Measurements from ENCODE around the gene SYT8. TPM values are rescaled to one million over a fixed set of nuclear protein-coding genes. Genes with fewer than 3 reads are reported as not detected.
A peak's percentile ranks its signal among the peaks of the same experiment; 100 is the strongest.

SYT8 gene
- total RNA-seq, 1 donor from 2014 or later = 12.5 TPM

DNA sequence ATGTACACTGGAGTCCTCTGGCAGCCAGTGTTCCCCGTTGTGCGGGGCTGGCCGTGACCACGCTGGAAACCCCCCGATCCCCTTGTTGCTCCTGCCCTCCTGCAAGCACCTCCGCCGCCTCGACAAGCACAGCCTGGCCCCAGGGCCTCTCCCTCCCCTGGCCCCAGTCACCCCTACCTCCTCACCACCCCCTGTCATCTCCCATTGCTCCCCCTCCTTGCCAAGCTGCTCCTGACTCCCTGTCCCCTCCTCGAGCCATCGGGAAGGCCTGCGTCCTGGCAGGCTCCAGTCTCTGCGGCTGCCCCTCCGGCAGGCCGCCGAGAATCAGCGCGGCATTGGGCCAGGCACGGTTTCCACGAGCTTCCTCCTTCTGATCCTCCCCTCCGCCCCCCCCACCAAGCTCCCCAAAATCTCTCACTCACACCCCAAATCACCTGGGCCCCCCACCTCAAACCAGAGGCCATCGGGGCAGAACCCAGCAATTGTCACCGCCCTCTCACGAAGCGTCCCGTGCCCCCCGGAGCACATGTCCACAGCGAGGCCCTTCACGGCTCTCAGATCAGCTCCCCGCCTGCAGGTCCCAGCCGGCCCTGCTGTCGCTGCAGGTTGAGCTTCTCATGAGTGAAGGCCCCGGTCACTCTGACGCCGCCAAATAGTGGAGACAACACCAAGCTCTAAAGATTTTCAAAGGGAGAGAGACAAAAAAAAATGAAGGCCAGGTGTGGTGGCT is 12.4 kb downstream of the SYT8 start:
- H3K4me1 ChIP-seq = peaks cover 34% of the 10 kb centered on the region
- TF ChIP-seq, protein P1, sequence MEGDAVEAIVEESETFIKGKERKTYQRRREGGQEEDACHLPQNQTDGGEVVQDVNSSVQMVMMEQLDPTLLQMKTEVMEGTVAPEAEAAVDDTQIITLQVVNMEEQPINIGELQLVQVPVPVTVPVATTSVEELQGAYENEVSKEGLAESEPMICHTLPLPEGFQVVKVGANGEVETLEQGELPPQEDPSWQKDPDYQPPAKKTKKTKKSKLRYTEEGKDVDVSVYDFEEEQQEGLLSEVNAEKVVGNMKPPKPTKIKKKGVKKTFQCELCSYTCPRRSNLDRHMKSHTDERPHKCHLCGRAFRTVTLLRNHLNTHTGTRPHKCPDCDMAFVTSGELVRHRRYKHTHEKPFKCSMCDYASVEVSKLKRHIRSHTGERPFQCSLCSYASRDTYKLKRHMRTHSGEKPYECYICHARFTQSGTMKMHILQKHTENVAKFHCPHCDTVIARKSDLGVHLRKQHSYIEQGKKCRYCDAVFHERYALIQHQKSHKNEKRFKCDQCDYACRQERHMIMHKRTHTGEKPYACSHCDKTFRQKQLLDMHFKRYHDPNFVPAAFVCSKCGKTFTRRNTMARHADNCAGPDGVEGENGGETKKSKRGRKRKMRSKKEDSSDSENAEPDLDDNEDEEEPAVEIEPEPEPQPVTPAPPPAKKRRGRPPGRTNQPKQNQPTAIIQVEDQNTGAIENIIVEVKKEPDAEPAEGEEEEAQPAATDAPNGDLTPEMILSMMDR (IDR thresholded peaks at IDR 0.05) = no peak
- no peak for DNase-seq
- no peak overlapping the region for H3K4me3 ChIP-seq
- ATAC-seq = no peak
- no peak overlapping the region for H3K27ac ChIP-seq
- H3K36me3 ChIP-seq = no peaks in the 10 kb centered on the region
- H3K9me3 ChIP-seq = no peaks in the 10 kb centered on the region
- H3K27me3 ChIP-seq = no peaks in the 10 kb centered on the region
- intact Hi-C loops (cut with DNase I) = no loop called here

DNA sequence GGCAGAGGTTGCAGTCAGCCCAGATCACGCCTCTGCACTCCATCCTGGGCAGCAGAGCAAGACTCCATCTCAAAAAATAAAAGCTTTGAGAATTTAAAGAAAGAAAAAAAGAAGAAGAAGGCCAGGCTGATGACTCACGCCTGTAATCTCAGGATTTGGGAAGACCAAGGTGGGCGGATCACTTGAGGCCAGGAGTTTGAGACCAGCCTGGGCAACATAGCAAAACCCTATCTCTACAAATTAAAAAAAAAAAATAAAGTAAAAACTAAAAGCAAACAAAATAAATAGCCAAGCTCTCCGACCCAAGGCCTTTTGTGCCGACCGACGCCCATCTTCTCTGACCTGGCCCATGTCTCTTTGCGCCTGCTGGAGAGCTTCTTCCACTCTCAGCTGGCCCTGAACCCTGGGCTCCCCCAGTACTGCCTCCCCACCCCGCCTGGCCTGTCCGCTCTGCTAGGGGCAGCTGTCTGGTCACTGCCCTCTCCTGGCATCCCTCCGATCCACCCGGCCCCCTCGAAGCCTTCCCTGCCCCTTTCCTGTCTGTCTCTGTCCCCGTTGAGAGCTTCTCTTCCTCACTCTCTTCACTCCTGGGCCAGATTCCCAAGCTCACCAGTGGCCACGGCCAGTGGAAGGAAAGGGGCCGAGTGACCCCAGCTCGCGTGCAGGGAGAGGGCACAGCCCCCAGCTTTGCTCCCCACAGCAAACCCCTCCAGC is 13.3 kb downstream of the SYT8 start:
- intact Hi-C loops (cut with DNase I) = no loop called here
- Histone ChIP-seq H3K4me1 (peaks cover 36% of the 10 kb centered on the region), H3K36me3 (no peaks in the 10 kb centered on the region), H3K27me3 (no peaks in the 10 kb centered on the region), H3K9me3 (no peaks in the 10 kb centered on the region), H3K27ac (no peak overlapping the region), H3K4me3 (no peak overlapping the region)
- no peak for ATAC-seq
- TF ChIP-seq, protein P1 (IDR thresholded peaks at IDR 0.05) = no peak
- DNase-seq = no peak

DNA sequence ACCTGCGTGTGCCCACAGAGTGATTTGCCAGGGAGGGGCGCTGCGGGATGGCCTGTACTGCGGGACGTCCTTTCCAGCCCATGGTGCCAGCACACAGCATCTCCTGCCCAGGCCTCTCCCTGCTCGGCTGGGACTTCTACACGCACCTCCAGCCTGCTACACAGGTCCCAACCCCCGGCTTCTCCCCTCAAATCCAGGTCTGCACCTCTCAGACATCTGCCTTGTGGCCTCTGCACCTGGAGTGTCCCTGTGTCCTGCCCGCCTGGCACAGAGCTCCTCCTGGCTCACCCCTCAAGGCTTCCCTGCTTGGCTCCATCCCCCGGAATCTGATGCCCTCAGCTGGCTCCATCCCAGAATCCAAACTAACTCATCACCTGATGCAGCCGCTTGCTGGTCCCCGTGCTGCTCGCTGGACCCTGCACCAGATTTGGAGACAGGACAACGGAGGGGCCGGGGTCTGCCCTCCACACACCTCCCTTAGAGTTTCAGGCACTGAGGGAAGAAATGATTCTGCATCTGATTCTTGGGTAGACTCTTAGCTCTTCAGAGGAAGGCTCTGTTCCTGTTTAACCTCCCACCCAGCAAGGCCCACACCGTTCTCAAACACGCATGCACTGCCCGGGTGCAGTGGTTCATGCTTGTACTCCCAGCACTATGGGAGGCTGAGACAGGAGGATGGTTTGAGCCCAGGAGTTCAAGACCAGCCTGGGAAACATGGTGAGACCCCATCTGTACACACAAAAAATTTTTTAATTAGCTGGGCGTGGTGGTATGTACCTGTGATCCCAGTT is 14.0 kb downstream of the SYT8 start:
- no peaks in the 10 kb centered on the region for H3K27me3 ChIP-seq
- no peak for ATAC-seq
- no peak overlapping the region for H3K4me3 ChIP-seq
- intact Hi-C loops (cut with DNase I) = no loop called here
- TF ChIP-seq, protein P1 (IDR thresholded peaks at IDR 0.05) = no peak
- H3K27ac ChIP-seq = no peak overlapping the region
- peaks cover 36% of the 10 kb centered on the region for H3K4me1 ChIP-seq
- H3K9me3 ChIP-seq = no peaks in the 10 kb centered on the region
- no peaks in the 10 kb centered on the region for H3K36me3 ChIP-seq
- no peak for DNase-seq

DNA sequence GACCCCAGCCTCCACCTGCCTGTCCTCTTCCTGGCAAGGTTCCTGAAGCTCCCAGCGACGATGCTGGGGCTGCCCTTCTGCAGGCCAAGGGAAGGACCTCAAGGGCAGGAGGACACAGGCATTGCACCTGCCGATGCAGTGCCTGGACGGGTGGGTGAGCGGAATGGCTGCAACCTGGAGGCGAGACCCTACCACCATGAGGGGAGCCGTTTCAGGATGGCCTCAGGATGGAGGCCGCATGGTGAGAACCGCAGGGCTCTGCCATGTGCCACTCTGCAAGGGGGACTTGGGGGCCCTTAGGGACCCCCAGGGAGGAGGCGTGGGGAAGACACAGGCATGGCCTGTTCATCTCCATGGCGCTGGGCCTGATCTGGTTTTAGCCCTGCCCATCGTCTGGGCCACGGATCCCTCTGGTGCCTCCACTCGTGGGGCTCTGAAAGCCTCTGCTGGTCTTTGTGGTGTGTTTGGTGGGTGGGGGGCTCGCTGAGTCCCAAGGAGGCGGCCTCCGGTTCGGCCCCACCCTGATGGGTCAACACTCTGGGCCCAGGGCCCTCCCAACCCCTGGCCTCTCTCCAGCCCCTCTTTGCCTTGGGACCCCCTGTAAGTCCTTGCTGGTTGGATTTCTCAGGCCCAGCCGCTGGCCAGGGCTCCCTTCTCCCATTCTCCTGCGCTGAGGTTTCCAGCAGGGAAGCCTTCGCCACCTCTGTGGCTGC is 16.8 kb downstream of the SYT8 start:
- Histone ChIP-seq H3K27ac (peak overlapping the region; percentile 77), H3K27me3 (no peaks in the 10 kb centered on the region), H3K4me3 (no peak overlapping the region), H3K9me3 (no peaks in the 10 kb centered on the region), H3K36me3 (no peaks in the 10 kb centered on the region), H3K4me1 (peaks cover 18% of the 10 kb centered on the region)
- TF ChIP-seq, protein P1 (IDR thresholded peaks at IDR 0.05) = no peak
- ATAC-seq = no peak
- no peak for DNase-seq
- intact Hi-C loops (cut with DNase I) = no loop called here

DNA sequence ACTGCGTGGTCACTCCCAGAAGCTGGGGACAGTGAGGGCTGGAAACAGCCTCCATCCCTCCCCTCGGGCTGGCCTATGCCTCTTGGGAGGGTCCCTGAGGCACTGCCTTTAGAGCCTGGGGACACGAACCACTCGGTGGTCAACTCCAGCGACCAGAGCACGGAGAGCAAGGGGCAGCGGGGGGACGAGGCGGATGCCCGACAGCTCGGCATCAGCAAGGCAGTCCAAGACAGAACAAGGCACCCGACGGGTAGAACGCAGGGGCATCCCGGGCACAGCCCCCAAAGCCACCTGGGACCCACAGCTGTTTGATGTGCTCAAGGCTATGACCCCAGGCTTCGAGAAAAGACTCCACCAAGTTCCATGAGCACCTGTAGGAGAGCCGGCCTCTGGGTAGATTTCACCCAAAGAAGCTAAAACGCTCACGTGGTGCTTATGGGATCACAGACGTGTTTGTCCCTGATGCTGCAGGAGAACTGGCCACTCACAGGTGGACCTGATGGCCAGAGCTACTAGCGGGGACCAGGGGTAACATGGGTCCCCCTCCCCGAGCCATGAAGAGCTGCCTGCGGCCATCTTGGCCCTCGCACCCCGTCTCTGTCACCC is 17.6 kb downstream of the SYT8 start:
- ATAC-seq = no peak
- H3K27me3 ChIP-seq = no peaks in the 10 kb centered on the region
- H3K4me1 ChIP-seq = peaks cover 18% of the 10 kb centered on the region
- DNase-seq = no peak
- H3K4me3 ChIP-seq = peak overlapping the region; percentile 51
- TF ChIP-seq, protein P1 (IDR thresholded peaks at IDR 0.05) = no peak
- no peaks in the 10 kb centered on the region for H3K36me3 ChIP-seq
- intact Hi-C loops (cut with DNase I) = no loop called here
- H3K9me3 ChIP-seq = no peaks in the 10 kb centered on the region
- peak overlapping the region; percentile 77 for H3K27ac ChIP-seq
